SK-MEL-5 (cell line): ENCODE results near the gene UBTD2. TPM values are rescaled to one million over a fixed set of nuclear protein-coding genes. Genes with fewer than 3 reads are reported as not detected.

Experiments used
- DNase-seq: peaks from one replicate; pipeline ENCODE4 v3.0.0-alpha.2; 2016; ENCODE audit warnings: low read depth, low spot score
- in situ Hi-C: cut with HindIII; loops from 2 replicates; pipeline ENCODE4 v1.10.0; 2016; ENCODE audit warnings: low sequenced_read_pairs, high pct_unique_total_duplicates, low pct_unique_long_range_greater_than_20kb
- total RNA-seq: library from RNA; depleted of rRNA; stranded (reverse); fragments of >200 nt; shearing (Covaris generic); gene quantifications from 2 replicates; pipeline ENCODE4 v1.2.3, GENCODE V29; 2014

UBTD2 gene
- total RNA-seq, 1 experiment from 2014 or later: 18.3 TPM

- in situ Hi-C loops: no loop called here
- DNase-seq: peak; percentile 83
Measured at GRCh38 chr5:172188033-172188892, 95.3 kb downstream of the UBTD2 start, which contains the start of gene STK10. STK10 (minus strand) TSS chr5:172188224; CDS start chr5:172188042, 182 bp downstream.

GRCh38 chr5:172187118-172188032 is 96.2 kb downstream of the UBTD2 start:
- in situ Hi-C loops: no loop called here
- DNase-seq: peak; percentile 29

GRCh38 chr5:172186114-172186695 is 97.4 kb downstream of the UBTD2 start:
- DNase-seq: no peak
- in situ Hi-C loops: no loop called here

GRCh38 chr5:172185096-172185461 is 98.5 kb downstream of the UBTD2 start:
- in situ Hi-C loops: no loop called here
- DNase-seq: no peak

GRCh38 chr5:172183881-172184280 is 99.7 kb downstream of the UBTD2 start:
- DNase-seq: no peak

GRCh38 chr5:172182291-172182690 is 101.3 kb downstream of the UBTD2 start:
- in situ Hi-C loops: no loop called here
- no peak for DNase-seq

More at GRCh38 chr5:172183881-172184280, 99.7 kb downstream of the UBTD2 start:
- in situ Hi-C loops: no loop called here

- in situ Hi-C loops: no loop called here
- DNase-seq: no peak
Measured at GRCh38 chr5:172180936-172181335, 102.6 kb downstream of the UBTD2 start.

- in situ Hi-C loops: no loop called here
- DNase-seq: peak; percentile 66
Measured at GRCh38 chr5:172178991-172179989, 104.3 kb downstream of the UBTD2 start.

GRCh38 chr5:172178301-172178987 is 105.1 kb downstream of the UBTD2 start:
- DNase-seq: no peak
- in situ Hi-C loops: no loop called here

GRCh38 chr5:172177176-172177575 is 106.4 kb downstream of the UBTD2 start:
- DNase-seq: no peak
- in situ Hi-C loops: no loop called here

GRCh38 chr5:172175263-172175719 is 108.3 kb downstream of the UBTD2 start:
- in situ Hi-C loops: no loop called here
- DNase-seq: no peak

GRCh38 chr5:172173564-172174153 is 109.9 kb downstream of the UBTD2 start:
- in situ Hi-C loops: no loop called here
- no peak for DNase-seq

GRCh38 chr5:172172912-172173563 is 110.5 kb downstream of the UBTD2 start:
- in situ Hi-C loops: no loop called here
- DNase-seq: no peak

- in situ Hi-C loops: no loop called here
- no peak for DNase-seq
Measured at GRCh38 chr5:172171118-172171517, 112.4 kb downstream of the UBTD2 start.

- in situ Hi-C loops: no loop called here
- no peak for DNase-seq
Measured at GRCh38 chr5:172170251-172170701, 113.3 kb downstream of the UBTD2 start.
